Smooth muscle cell (in vitro differentiated cells): ENCODE measurements around the gene SLC25A47. TPM values are rescaled to one million over a fixed set of nuclear protein-coding genes. Genes with fewer than 3 reads are reported as not detected.

Source experiments
- DNase-seq: peaks from one replicate; lab custom pipeline; 2025; ENCODE audit not compliant: unreplicated experiment; lab: John Stamatoyannopoulos, UW
- H2AFZ ChIP-seq: fragments of 200-600 bp; sonication (generic); 2 replicates; pipeline ENCODE4 v1.6.0; 2016; ENCODE audit warnings: antibody characterized with exemption, low read depth, mild to moderate bottlenecking
- H3F3A ChIP-seq: fragments of 200-600 bp; sonication (generic); 2 replicates; pipeline ENCODE4 v1.6.0; 2017; ENCODE audit warnings: antibody characterized with exemption, low read depth
- H3K27ac ChIP-seq: fragments of 200-600 bp; sonication (generic); 2 replicates; pipeline ENCODE4 v1.5.1; 2016; ENCODE audit warnings: low read depth, mild to moderate bottlenecking
- H3K27me3 ChIP-seq: fragments of 200-600 bp; sonication (generic); 2 replicates; pipeline ENCODE4 v1.6.1; 2016; ENCODE audit warnings: low read depth, mild to moderate bottlenecking
- H3K36me3 ChIP-seq: fragments of 200-600 bp; sonication (generic); 2 replicates; pipeline ENCODE4 v1.5.1; 2016; ENCODE audit warnings: low read depth
- H3K4me1 ChIP-seq: fragments of 200-600 bp; sonication (generic); 2 replicates; pipeline ENCODE4 v1.5.1; 2016; ENCODE audit warnings: low read depth
- H3K4me2 ChIP-seq: fragments of 200-600 bp; sonication (generic); 2 replicates; pipeline ENCODE4 v1.6.0; 2016; ENCODE audit warnings: mild to moderate bottlenecking
- H3K4me3 ChIP-seq: fragments of 200-600 bp; sonication (generic); 2 replicates; pipeline ENCODE4 v1.5.1; 2016; ENCODE audit warnings: mild to moderate bottlenecking
- H3K79me2 ChIP-seq: fragments of 200-600 bp; sonication (generic); 2 replicates; pipeline ENCODE4 v1.6.0; 2016; ENCODE audit warnings: low read depth, mild to moderate bottlenecking
- H3K9ac ChIP-seq: fragments of 200-600 bp; sonication (generic); 2 replicates; pipeline ENCODE4 v1.6.0; 2016; ENCODE audit warnings: low read depth
- H3K9me3 ChIP-seq: fragments of 200-600 bp; sonication (generic); replicated peaks from 2 replicates; pipeline ENCODE4 v1.5.1; 2016; ENCODE audit warnings: low read depth
- H4K20me1 ChIP-seq: fragments of 200-600 bp; sonication (generic); 2 replicates; pipeline ENCODE4 v1.6.0; 2016; ENCODE audit warnings: low read depth
- WGBS: methylation state at CpG from one replicate; pipeline ENCODE4 v1.1.7; 2016; ENCODE audit warnings: low lambda C conversion rate; 5-methylcytosine and 5-hydroxymethylcytosine counted together
- polyA plus RNA-seq: library from polyadenylated mRNA; unstranded; fragments of >200 nt; fragmentation: Nextera tagmentation; extraction: Ambion mirVana; gene quantifications from 2 replicates; pipeline ENCODE4 v1.2.1, GENCODE V29; 2016
- total RNA-seq: library from RNA; depleted of rRNA; stranded (reverse); fragments of >200 nt; gene quantifications from 2 replicates; pipeline ENCODE4 v1.2.3, GENCODE V29; 2014
- TF ChIP-seq, protein P1 (sequence below): fragments of 200-600 bp; sonication (generic); IDR thresholded peaks from 2 replicates; pipeline ENCODE4 v1.5.1; 2017; ENCODE audit warnings: borderline replicate concordance, mild to moderate bottlenecking, antibody characterized with exemption; ENCODE audit not compliant: insufficient read depth, poor library complexity, severe bottlenecking

The SLC25A47 gene
- total and polyA plus RNA-seq, 2 experiments from 2014 or later, result not detected

DNA sequence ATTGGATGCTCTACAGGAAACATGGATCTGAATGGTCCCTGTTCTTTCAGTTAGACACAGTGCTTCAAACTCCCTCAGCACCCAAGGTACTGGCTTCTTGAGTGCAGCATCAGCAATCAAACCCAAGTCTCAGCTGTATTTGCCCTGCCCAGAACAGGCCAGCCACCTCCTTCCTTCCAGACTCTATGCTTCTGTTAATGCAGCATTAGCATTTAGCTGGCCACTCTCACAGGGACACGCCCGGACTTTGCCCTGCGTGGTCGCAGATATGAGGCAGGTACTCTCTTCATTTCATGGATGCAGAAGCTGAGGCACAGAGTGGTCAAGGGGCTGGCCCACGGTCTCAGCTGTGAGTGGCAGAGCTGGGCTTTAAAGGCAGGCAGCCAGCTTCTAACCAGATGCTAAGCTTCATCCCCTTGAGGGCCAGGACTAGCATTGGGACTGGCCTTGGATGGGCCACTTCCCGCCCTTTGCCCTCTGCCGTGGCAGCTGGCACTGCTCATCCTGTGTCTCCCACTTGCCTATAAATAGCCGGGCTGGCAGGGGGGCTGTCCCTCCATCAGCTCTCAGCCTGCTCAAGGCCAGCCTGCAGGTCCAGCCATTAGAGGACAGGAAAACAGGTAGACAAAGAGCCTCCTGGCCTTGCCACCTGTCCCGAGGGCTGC, 1.5 kb upstream of the SLC25A47 start:
- TF ChIP-seq, protein P1, sequence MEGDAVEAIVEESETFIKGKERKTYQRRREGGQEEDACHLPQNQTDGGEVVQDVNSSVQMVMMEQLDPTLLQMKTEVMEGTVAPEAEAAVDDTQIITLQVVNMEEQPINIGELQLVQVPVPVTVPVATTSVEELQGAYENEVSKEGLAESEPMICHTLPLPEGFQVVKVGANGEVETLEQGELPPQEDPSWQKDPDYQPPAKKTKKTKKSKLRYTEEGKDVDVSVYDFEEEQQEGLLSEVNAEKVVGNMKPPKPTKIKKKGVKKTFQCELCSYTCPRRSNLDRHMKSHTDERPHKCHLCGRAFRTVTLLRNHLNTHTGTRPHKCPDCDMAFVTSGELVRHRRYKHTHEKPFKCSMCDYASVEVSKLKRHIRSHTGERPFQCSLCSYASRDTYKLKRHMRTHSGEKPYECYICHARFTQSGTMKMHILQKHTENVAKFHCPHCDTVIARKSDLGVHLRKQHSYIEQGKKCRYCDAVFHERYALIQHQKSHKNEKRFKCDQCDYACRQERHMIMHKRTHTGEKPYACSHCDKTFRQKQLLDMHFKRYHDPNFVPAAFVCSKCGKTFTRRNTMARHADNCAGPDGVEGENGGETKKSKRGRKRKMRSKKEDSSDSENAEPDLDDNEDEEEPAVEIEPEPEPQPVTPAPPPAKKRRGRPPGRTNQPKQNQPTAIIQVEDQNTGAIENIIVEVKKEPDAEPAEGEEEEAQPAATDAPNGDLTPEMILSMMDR, result no peak
- 86% methylated on average over 9 of the region's 9 CpGs for WGBS
- DNase-seq, result no peak
- no peaks in the 10 kb centered on the region for H3K9me3 ChIP-seq
- H3K36me3 ChIP-seq, result no peaks in the 10 kb centered on the region
- H3K27ac ChIP-seq, result no peak overlapping the region
- H3K27me3 ChIP-seq, result no peaks in the 10 kb centered on the region
- H3F3A ChIP-seq, result no peaks in the 10 kb centered on the region
- no peak overlapping the region for H3K4me3 ChIP-seq
- H3K4me2 ChIP-seq, result no peak overlapping the region
- no peak overlapping the region for H3K9ac ChIP-seq
- H3K4me1 ChIP-seq, result peaks cover 6% of the 10 kb centered on the region
- no peaks in the 10 kb centered on the region for H4K20me1 ChIP-seq
- H2AFZ ChIP-seq, result no peak overlapping the region
- no peaks in the 10 kb centered on the region for H3K79me2 ChIP-seq

DNA sequence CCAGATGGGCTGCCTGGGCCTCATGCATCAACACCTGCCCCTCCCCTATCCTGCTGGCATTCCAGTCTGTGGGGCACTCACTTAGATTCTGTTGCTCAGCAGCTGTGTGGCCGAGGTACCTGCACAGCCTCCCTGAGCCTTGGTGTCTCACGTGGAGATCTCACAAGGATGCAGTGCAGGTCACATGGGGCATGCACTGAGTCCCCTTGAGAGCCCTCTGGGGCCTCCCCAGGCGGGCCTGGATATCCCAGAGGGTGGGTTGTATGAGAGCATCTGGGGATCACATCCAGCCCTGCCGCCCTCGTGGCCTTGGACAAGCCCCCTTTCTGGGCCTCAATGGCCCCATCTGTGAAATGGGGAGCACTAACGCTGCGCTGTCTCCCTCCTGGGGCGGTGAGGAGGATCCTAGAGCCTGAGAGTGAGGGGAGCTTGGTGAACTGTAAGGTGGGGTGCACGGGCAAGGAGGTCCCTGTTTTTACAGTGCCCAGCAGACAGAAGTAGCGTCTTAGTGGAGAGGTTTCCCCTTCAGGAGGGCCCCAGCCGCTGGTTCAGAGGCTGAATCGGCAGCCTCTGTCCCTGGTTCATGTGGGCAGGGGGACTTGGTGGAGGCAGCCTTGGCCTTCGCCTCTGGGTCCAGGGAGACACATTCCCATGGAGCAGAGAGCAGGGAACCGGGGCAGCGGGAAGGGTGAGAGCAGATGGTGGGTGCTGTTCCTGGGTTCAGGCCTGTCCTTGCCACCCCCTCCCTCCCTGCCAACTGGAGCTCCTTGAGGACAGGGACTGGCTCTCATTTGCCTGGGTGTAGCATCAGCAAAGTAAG, 791 bp upstream of the SLC25A47 start:
- Histone ChIP-seq H3K4me3 (no peak overlapping the region), H3K27me3 (no peaks in the 10 kb centered on the region), H2AFZ (no peak overlapping the region), H3K4me2 (no peak overlapping the region), H4K20me1 (no peaks in the 10 kb centered on the region), H3F3A (no peaks in the 10 kb centered on the region), H3K79me2 (no peaks in the 10 kb centered on the region), H3K36me3 (no peaks in the 10 kb centered on the region), H3K9ac (no peak overlapping the region), H3K4me1 (peaks cover 6% of the 10 kb centered on the region), H3K27ac (no peak overlapping the region), H3K9me3 (no peaks in the 10 kb centered on the region)
- DNase-seq, result no peak
- WGBS, result 90% methylated on average over 15 of the region's 15 CpGs
- TF ChIP-seq, protein P1, result no peak

DNA sequence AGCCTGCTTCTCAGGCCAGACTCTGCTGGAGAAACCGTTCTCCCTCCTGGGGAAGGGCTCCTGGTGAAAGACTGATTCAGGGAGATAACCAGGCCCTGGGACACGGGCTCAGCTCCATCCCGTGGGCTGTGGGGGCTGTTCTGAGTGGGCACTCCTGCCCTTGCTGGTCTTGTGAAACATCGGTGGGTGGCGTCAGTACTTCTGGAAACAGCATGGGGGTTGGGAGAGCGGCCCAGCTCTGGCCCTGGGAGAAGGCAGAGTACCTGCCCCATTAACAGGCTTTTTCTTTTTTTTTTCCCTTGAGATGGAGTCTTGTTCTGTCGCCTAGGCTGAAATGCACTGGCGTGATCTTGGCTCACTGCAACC, 786 bp downstream of the SLC25A47 start:
- Histone ChIP-seq H3K27ac (no peak overlapping the region), H3K4me1 (no peaks in the 10 kb centered on the region), H3K9me3 (no peaks in the 10 kb centered on the region), H3K36me3 (no peaks in the 10 kb centered on the region), H3K9ac (no peak overlapping the region), H3K4me2 (no peak overlapping the region), H2AFZ (no peak overlapping the region), H3K27me3 (no peaks in the 10 kb centered on the region), H3F3A (no peaks in the 10 kb centered on the region), H4K20me1 (no peaks in the 10 kb centered on the region), H3K4me3 (no peak overlapping the region), H3K79me2 (no peaks in the 10 kb centered on the region)
- DNase-seq, result no peak
- TF ChIP-seq, protein P1, result no peak
- 87% methylated on average over 8 of the region's 8 CpGs for WGBS
